Mesendoderm (in vitro differentiated cells): ENCODE results near the gene ISOC2.

Source experiments
- DNase-seq: peaks from one replicate; pipeline ENCODE4 v3.0.0; 2013
- H2AK5ac ChIP-seq: 2 replicates; pipeline ENCODE4 v1.6.1; 2013; ENCODE audit warnings: low read length, inconsistent platforms
- H2BK120ac ChIP-seq: 2 replicates; pipeline ENCODE4 v1.6.1; 2013; ENCODE audit warnings: low read depth, mild to moderate bottlenecking, low read length, moderate library complexity, mixed read lengths
- H2BK15ac ChIP-seq: replicated peaks from 2 replicates; pipeline ENCODE4 v1.6.1; 2013; ENCODE audit warnings: low read depth, mild to moderate bottlenecking, moderate library complexity
- H2BK5ac ChIP-seq: 2 replicates; pipeline ENCODE4 v1.6.1; 2013; ENCODE audit warnings: low read length, inconsistent platforms
- H3K18ac ChIP-seq: 2 replicates; pipeline ENCODE4 v1.6.1; 2013; ENCODE audit warnings: mild to moderate bottlenecking, low read length, mixed read lengths
- H3K23ac ChIP-seq: one replicate; pipeline ENCODE4 v1.6.1; 2013; ENCODE audit warnings: low read length
- H3K27ac ChIP-seq: 2 replicates; pipeline ENCODE4 v1.5.1; 2013; ENCODE audit warnings: low read depth, mild to moderate bottlenecking, inconsistent platforms, low read length, moderate library complexity
- H3K27me3 ChIP-seq: 2 replicates; pipeline ENCODE4 v1.6.1; 2013; ENCODE audit warnings: low read length, control low read depth, mild to moderate bottlenecking, inconsistent platforms; ENCODE audit not compliant: insufficient read depth, poor library complexity
- H3K36me3 ChIP-seq: 2 replicates; pipeline ENCODE4 v1.6.1; 2013; ENCODE audit warnings: low read length, inconsistent platforms; ENCODE audit not compliant: control insufficient read depth, insufficient read depth
- H3K4ac ChIP-seq: one replicate; pipeline ENCODE4 v1.6.1; 2013; ENCODE audit warnings: low read depth, mild to moderate bottlenecking, low read length, moderate library complexity
- H3K4me1 ChIP-seq: 2 replicates; pipeline ENCODE4 v1.6.1; 2013; ENCODE audit warnings: low read depth, low read length, inconsistent platforms; ENCODE audit not compliant: control insufficient read depth
- H3K4me2 ChIP-seq: 2 replicates; pipeline ENCODE4 v1.6.1; 2013; ENCODE audit warnings: low read length
- H3K4me3 ChIP-seq: 2 replicates; pipeline ENCODE4 v1.5.1; 2013; ENCODE audit warnings: mild to moderate bottlenecking, low read length
- H3K56ac ChIP-seq: one replicate; pipeline ENCODE4 v1.6.1; 2013; ENCODE audit warnings: low read length
- H3K79me1 ChIP-seq: 2 replicates; pipeline ENCODE4 v1.6.1; 2013; ENCODE audit warnings: low read length, inconsistent platforms
- H3K79me2 ChIP-seq: 2 replicates; pipeline ENCODE4 v1.6.1; 2013; ENCODE audit warnings: mild to moderate bottlenecking, low read length; ENCODE audit not compliant: control insufficient read depth, insufficient read depth
- H3K9ac ChIP-seq: 2 replicates; pipeline ENCODE4 v1.6.1; 2013; ENCODE audit warnings: low read length, inconsistent platforms
- H4K5ac ChIP-seq: one replicate; pipeline ENCODE4 v1.6.1; 2013; ENCODE audit warnings: low read length
- H4K8ac ChIP-seq: one replicate; pipeline ENCODE4 v1.6.1; 2013; ENCODE audit warnings: low read depth, mild to moderate bottlenecking, control low read depth, low read length, moderate library complexity
- WGBS: extraction: QIAGEN DNeasy Blood & Tissue Kit; methylation state at CpG from one replicate; pipeline ENCODE4 v1.1.7; 2013; ENCODE audit warnings: low lambda C conversion rate, missing lambda C conversion rate; ENCODE audit not compliant: insufficient coverage; ENCODE audit errors: extremely low coverage; 5-methylcytosine and 5-hydroxymethylcytosine counted together

ISOC2 gene

DNA sequence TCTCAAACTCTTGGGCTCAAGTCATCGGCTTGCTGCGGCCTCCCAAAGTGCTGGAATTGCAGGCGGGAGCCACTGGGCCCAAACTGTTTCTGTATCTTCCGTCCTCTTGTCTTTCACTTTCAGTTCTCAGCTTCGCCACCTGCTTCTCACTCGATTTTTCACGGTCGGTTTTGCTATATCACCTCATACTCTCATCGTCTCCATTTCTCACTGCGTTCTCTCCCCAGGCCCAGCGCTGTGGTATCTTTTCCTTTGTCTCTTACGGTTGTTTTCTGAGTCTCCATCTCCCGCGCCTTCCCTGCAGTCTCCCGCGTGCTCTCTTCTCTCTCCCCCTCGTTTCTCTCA lies 41.7 kb upstream of the ISOC2 start:
- Histone ChIP-seq H3K18ac (no peak overlapping the region), H4K5ac (no peak overlapping the region), H3K4me1 (no peaks in the 10 kb centered on the region), H2BK15ac (no peak overlapping the region), H2BK5ac (no peak overlapping the region), H4K8ac (no peak overlapping the region), H3K27me3 (peaks cover 2% of the 10 kb centered on the region), H2BK120ac (no peak overlapping the region), H3K4ac (no peak overlapping the region), H3K23ac (no peak overlapping the region), H3K4me3 (no peak overlapping the region), H3K79me1 (no peaks in the 10 kb centered on the region), H3K9ac (no peak overlapping the region), H3K36me3 (no peaks in the 10 kb centered on the region), H2AK5ac (no peak overlapping the region), H3K27ac (no peak overlapping the region), H3K56ac (no peak overlapping the region), H3K79me2 (no peaks in the 10 kb centered on the region), H3K4me2 (no peak overlapping the region)
- WGBS: no CpG with 5 or more reads among the region's 17 CpGs
- no peak for DNase-seq

DNA sequence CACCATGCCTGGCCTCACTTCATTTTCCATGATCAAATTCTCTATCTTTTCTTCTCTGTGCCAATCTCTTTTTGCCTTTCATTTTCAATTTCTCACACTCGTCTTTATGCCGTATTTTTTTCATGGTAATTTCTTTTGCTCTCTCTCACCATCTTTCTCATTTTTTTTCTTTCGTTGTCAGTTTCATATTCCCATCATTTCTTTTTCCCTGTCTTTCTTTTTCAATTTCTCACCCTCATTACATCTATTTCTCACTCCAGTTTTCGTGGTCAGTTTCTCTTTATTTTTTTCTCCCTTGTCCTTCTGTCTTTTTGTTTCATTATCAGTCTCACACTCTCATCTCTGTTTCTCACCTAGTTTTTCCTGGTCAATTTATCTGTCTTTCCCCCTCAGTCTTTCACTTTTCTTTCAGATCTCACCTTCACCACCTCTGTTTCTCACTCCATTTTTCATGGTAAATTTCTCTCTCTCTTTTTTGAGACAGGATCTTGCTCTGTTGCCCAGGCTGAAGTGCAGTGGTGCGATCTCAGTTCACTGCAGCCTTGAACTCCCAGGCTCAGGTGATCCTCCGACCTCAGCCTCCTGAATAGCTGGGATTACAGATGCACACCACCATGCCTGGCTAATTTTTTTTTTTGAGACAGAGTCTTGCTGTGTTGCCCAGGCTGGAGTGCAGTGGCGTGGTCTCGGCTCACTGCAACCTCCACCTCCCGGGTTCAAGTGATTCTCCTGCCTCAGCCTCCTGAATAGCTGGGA lies 40.9 kb upstream of the ISOC2 start:
- 100% methylated on average over 4 of the region's 9 CpGs for WGBS
- H3K9ac ChIP-seq: no peak overlapping the region
- H3K23ac ChIP-seq: no peak overlapping the region
- no peak overlapping the region for H3K56ac ChIP-seq
- H3K27me3 ChIP-seq: peaks cover 2% of the 10 kb centered on the region
- no peak for DNase-seq
- H3K79me1 ChIP-seq: no peaks in the 10 kb centered on the region
- H3K4me2 ChIP-seq: no peak overlapping the region
- H3K4me1 ChIP-seq: no peaks in the 10 kb centered on the region
- no peak overlapping the region for H3K18ac ChIP-seq
- H4K5ac ChIP-seq: no peak overlapping the region
- H2AK5ac ChIP-seq: no peak overlapping the region
- no peaks in the 10 kb centered on the region for H3K79me2 ChIP-seq
- H2BK5ac ChIP-seq: no peak overlapping the region
- H3K4me3 ChIP-seq: no peak overlapping the region
- no peak overlapping the region for H2BK15ac ChIP-seq
- no peak overlapping the region for H3K27ac ChIP-seq
- H2BK120ac ChIP-seq: no peak overlapping the region
- H4K8ac ChIP-seq: no peak overlapping the region
- H3K36me3 ChIP-seq: no peaks in the 10 kb centered on the region
- H3K4ac ChIP-seq: no peak overlapping the region

DNA sequence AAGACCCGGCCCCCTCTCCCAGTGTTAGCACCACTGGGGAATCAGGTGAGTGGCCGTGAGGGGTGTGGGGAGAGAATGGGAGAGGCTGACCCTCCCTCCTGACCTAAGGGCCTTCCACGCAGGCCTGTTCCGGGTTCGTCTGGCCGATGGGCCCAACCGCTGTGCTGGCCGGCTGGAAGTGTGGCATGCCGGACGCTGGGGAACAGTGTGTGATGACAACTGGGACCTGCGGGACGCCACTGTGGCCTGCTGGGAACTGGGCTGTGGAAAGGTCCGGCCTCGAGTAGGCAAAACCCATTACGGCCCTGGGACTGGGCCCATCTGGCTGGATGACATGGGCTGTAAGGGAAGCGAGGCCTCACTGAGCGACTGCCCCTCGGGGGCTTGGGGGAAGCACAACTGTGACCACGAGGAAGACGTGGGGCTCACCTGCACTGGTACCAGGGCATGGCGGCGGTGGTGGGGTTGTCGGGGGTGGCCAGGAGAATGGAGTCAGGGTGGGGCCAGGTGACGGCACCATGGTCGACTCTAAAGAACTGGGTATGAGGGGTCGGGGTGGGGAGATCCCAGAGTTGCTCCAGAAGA lies 39.0 kb upstream of the ISOC2 start:
- Histone ChIP-seq H3K79me1 (no peaks in the 10 kb centered on the region), H4K8ac (no peak overlapping the region), H3K27ac (no peak overlapping the region), H2AK5ac (no peak overlapping the region), H4K5ac (no peak overlapping the region), H2BK5ac (no peak overlapping the region), H3K4me1 (no peaks in the 10 kb centered on the region), H3K56ac (no peak overlapping the region), H3K36me3 (no peaks in the 10 kb centered on the region), H3K9ac (no peak overlapping the region), H3K4me2 (no peak overlapping the region), H3K27me3 (peaks cover 2% of the 10 kb centered on the region), H2BK120ac (no peak overlapping the region), H3K4me3 (no peak overlapping the region), H3K18ac (no peak overlapping the region), H2BK15ac (no peak overlapping the region), H3K79me2 (no peaks in the 10 kb centered on the region), H3K23ac (no peak overlapping the region), H3K4ac (no peak overlapping the region)
- no peak for DNase-seq
- no CpG with 5 or more reads among the region's 26 CpGs for WGBS

DNA sequence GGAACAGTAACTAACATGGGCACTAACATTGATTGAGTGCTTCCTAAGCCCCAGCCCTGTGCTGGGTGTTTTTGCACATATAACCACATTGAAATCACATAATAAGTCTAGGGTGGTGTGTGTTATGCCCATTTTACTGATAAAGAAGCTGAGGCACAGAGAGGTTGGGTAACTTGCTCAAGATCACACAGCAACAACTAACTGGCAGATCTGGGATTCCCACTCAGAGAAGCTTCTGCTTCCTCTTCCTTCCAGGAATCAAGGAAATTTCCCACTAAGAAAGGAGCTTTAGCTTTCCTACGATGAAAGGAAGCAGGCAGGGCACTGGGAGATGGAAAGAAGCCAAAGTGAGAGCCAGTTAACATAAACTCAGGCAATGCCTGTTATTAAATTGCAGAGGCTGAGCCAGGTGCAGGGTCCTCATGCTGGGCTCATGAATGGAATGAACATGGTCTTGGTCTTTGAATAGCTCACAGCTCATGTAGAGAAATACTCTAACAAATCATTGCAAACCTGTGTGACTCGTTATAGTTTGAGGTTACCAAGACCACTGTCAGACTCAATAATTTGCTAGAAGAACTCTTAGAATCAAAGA lies 36.9 kb upstream of the ISOC2 start:
- Histone ChIP-seq H3K79me2 (no peaks in the 10 kb centered on the region), H3K4ac (no peak overlapping the region), H3K79me1 (no peaks in the 10 kb centered on the region), H2AK5ac (no peak overlapping the region), H3K18ac (no peak overlapping the region), H3K9ac (no peak overlapping the region), H3K27ac (no peak overlapping the region), H3K27me3 (no peaks in the 10 kb centered on the region), H4K8ac (no peak overlapping the region), H3K4me1 (no peaks in the 10 kb centered on the region), H3K4me2 (no peak overlapping the region), H3K56ac (no peak overlapping the region), H3K36me3 (no peaks in the 10 kb centered on the region), H2BK15ac (no peak overlapping the region), H3K4me3 (no peak overlapping the region), H3K23ac (no peak overlapping the region), H2BK5ac (no peak overlapping the region), H2BK120ac (no peak overlapping the region), H4K5ac (no peak overlapping the region)
- WGBS: no CpG with 5 or more reads among the region's 2 CpGs
- no peak for DNase-seq

DNA sequence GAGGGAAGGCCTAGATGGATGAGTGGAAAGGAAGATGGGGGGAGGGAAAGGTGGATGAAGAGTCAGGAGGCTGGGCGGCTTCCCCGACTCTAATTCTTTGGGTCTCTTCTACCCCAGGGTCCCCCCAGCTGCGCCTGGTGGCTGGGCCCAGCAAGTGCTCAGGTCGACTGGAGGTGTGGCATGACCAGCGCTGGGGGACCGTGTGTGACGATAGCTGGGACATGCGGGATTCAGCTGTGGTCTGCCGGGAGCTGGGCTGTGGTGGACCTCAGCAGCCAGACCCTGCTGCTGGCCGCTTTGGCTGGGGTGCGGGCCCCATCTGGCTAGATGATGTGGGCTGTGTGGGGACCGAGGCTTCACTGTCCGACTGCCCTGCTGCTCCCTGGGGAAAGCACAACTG lies 36.3 kb upstream of the ISOC2 start:
- no CpG with 5 or more reads among the region's 13 CpGs for WGBS
- Histone ChIP-seq H3K9ac (no peak overlapping the region), H4K5ac (no peak overlapping the region)

More for the DNA sequence above, 36.3 kb upstream of the ISOC2 start:
- no peak overlapping the region for H3K4me2 ChIP-seq
- no peaks in the 10 kb centered on the region for H3K36me3 ChIP-seq
- no peak overlapping the region for H2AK5ac ChIP-seq
- H3K27ac ChIP-seq: no peak overlapping the region
- no peaks in the 10 kb centered on the region for H3K79me1 ChIP-seq
- no peak for DNase-seq
- H3K23ac ChIP-seq: no peak overlapping the region
- H3K4me3 ChIP-seq: no peak overlapping the region
- H4K8ac ChIP-seq: no peak overlapping the region
- H3K27me3 ChIP-seq: no peaks in the 10 kb centered on the region
- no peak overlapping the region for H2BK15ac ChIP-seq
- no peaks in the 10 kb centered on the region for H3K79me2 ChIP-seq
- no peak overlapping the region for H3K4ac ChIP-seq
- H3K18ac ChIP-seq: no peak overlapping the region
- no peak overlapping the region for H2BK120ac ChIP-seq
- H3K56ac ChIP-seq: no peak overlapping the region
- H2BK5ac ChIP-seq: no peak overlapping the region
- no peaks in the 10 kb centered on the region for H3K4me1 ChIP-seq
